HS-5 (cell line): ENCODE results near the gene TARS2.

Experiments
- DNase-seq: peaks from one replicate; pipeline ENCODE4 v3.0.0-alpha.2; 2012; ENCODE audit warnings: low read depth

TARS2 gene

DNA sequence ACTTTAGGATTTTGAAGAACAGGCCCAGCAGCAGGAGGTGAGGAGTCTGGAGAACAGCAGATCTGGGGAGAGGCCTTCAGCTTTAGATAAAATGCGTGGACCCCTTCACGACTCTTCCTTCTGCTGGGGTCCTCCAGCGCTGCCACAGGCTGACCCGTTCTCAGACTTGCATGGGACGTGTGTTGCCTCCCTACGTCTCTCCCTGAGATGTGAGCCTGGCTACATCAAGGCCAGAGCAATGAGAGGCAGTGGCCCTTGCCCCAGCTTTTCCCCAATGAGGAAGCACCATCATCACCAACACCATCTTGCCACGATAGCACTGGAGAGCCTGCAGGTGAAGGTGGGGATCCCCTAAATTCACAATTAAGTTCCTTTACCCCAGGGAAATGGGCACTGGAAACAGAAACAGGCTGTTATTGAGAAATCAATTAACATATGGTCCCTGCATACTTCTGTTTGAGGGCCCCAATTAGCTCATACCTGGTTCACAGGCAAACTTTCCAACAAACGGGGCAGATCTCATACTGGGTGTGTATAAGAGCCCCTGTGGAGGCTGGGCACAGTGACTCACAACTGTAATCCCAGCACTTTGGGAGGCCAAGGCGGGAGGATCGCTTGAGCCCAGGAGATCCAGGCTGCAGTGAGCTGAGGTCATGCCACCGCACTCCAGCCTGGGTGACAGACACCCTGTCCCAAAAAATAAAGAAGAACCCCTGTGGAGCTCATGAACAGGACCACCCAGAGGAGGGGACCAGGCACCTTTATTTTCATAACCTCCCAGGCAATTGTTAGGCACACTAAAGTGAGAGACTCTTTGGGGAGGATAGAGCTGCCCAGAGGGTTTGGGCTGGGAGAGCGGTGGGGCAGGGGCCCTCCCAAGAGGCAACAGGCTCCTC, 49.9 kb downstream of the TARS2 start:
- DNase-seq: no peak

DNA sequence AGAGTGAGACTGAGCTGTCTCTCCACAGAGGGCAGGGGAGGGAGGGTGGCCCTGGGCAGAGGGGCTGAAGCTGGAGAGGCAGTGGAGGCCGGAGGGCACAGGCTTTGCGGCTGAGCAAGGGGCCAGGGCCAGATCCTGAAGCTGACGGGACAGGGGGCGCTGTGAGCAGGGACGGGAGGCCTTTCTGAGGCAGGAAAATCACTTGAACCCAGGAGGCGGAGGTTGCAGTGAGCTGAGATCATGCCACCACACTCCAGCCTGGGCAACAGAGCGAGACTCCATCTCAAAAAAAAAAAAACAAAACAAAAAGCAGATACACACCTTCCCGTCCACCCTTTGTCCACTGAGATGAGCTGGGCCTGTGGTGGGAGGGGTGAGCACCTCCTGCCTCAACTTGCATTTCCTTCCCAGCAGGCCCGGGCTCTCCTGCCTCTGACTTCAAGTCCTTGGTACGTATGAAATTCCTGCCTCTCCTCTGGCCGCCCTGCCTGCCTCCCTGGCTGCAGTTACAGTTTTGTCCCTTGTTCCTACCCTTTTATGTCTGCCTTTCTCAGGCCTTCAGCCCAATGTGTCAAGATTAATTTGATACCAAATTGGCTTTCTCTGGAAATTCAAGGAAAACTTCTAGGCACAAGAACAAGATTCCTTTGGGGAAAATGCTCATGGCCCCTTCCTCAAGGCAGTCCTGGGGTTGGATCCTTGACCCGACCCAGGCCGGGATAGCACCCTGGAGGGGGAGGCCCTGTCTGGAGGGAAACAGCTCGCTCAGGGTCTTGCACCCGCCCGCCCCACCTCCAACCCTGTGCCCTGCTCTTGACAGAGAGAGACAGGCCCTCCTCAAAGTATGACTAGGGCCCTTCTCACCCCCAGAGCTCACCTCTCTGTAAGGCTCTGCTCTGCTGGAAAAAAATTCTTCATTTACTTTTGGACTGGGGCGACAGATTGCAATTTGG, 50.8 kb downstream of the TARS2 start:
- no peak for DNase-seq

DNA sequence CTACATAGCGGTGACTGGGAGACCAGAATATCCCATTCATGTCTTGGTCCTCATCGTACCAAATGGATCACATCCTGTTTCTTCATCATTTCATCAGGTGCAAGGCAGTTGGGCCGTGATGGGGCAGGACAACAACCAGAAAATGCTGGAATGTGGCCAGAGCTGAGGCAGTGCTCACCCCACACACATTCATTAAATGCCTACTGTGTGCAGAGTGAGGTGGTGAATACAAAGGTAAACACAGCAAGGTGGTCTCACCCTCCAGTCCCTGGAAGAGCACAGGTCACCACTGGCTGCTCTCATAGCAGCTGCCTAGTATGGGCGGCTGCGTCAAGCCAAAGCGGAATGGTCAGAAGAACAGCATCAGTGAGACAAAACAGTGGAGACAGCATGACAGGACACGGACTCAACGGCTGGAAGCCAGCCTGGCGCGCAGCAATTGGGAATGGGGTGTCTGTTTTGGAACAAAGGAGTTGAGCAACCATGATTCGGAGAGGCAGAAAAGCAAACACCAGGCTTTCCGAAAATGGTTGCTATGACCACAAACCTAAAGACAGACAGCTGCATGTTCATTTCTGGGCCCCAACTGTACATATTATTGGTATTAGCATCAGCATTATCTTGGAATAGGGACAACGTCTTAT, 56.4 kb downstream of the TARS2 start:
- DNase-seq: no peak

DNA sequence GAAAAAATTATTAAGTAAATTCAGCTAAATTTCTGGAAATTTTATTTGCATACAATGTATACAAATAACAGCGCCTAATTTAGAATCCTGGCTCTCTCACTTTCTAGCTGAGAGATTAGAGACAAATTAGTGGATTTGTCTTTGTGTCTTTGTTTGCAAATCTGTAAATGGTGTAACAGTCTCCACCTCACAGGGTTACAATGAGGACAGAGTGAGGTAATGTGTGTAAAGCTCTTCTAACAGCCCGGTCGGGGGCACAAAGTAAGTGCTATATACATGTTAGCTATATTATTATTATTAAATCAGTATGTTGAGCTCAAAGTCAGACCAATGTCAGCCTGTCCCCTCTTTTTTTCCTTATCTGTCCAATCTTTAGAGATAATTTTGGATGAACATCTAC, 57.0 kb downstream of the TARS2 start:
- no peak for DNase-seq

DNA sequence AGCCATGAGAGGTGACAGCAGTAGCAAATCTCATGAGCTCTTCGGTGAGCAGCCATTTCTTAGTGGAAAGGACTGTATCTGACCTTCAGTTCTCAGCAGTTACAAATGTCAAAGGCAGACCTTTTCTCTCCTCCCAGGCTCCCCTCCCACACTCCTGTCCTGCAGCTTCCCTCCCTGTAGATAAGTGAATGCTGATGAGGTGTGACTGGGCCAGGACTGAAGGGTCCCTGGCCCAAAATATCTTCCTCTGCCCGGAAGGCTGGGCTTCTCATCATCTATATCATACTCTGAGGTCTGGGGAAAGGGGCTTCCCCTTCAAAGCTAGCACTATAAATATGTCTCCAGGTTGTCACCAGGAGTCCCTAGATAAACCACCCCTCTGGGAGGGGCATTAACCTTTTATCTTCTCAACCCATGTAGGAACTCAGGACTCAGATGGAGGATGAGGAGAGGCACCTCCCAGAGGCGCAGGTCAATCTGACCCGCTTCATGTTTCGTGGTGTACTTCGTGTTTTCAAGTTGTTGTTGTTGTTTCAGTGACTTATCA, 58.3 kb downstream of the TARS2 start:
- no peak for DNase-seq

DNA sequence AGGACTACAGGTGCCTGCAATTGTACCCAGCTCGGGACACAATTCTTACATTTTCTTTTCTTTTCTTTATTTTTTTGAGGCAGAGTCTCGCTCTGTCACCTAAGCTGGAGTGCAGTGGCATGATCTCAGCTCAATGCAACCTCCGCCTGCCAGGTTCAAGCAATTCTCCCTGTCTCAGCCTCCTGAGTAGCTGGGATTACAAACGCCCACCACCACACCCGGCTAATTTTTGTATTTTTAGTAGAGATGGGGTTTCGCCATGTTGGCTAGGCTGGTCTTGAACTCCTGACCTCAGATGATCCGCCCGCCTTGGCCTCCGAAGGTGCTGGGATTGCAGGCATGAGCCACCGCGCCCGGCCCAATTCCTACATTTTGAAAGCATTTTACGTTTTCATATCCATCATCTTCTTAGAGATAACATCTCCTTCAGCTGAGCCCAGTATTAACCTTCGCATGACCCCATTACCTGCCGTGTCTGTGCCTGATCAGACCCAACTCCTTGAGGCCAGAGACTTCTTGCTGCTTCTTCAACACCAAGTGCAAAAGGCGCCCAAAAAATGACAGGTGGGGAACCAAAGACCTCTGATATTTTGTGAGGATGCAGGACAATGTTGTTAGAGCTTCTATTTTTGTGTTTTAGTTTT, 59.2 kb downstream of the TARS2 start:
- DNase-seq: no peak

DNA sequence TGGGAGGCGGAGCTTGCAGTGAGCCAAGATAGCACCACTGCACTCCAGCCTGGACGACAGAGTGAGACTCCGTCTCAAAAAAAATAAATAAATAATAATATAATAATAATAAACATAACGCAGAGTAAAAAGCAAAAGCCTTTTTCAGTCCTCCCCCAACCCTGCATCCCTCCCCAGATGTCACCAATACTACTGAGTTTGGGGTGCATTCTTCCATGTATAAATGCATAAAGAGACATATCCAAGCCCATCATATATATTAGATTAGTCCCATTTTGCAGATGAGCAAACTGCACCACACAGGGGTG, 61.1 kb downstream of the TARS2 start:
- DNase-seq: no peak

DNA sequence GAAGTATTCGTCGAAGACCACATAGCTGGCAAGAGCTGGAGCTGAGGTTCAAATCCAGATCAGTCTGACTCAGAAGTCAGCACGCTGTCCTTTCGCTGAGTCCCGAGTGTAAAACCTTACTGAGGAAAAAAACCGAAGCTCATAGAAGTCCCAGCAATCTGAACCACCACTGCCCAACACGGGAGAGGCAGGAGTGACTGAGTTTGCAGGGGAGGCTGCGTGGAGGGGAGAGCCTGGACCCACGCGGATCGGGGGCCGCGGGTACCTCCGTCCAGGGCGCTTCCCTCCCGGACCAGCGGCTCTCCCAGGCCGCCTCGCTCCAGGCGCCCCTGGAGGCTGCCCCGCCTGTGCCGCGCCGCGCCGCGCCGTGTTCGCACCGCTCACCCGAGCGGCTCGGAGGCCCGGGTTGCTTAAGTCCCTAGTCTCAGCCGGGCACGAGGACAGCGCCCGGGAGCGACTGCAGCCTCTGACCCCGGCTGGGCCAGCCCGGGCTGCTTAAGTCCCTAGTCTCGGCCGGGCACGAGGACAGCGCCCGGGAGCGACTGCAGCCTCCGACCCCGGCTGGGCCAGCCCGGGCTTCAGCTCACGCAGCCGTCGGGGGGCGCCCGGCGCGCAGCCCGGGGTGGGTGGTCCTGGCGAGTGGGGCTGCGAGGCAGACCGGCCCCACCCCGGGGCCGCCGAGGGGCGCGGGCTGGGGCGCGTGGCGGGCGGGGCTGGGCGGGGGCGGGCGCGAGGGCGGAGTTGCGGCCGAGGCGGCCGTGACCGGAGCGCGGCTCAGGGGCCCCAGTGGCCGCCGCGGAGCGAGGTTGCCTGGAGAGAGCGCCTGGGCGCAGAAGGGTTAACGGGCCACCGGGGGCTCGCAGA, 61.6 kb downstream of the TARS2 start, which contains the start of gene ADAMTSL4:
Gene ADAMTSL4, plus strand, starts transcription at position 777 of the 864 bp plus-strand sequence. CDS start 2,881 bp downstream, outside the sequence.
- DNase-seq: no peak

DNA sequence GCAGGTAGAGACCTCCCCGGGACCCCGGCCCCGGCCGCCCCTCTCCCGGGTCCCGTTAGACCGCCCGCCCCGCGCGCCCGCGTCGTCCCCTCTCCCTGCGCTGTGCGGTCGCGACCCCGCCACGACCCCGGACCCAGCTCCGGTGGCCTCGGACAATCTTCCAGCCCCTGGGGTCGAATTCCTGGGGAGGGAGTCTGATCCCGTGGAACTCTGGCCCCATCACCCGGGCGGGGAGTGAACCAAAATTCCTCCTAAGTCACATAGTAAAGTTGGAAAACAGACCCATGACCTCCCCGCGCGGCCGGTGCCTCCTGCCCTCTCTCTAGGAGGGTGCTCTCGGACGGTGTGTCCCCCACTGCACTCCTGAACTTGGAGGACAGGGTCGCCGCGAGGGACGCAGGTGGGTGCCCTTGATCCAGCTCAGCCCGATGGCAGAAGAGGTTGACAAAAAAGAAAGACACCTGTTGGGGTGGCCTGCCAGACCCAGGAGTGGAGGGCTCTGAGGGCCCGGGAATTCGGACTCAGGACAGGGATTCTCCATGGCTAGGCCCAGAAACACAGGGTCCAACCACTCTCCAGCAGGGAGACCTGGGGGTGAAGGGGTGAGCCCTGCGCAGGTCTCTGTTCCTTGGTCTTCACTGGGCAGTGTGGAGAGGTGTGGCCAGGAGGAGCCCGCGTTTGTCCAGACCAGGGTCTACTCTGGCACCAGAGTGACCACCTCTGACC, 62.4 kb downstream of the TARS2 start:
- no peak for DNase-seq

DNA sequence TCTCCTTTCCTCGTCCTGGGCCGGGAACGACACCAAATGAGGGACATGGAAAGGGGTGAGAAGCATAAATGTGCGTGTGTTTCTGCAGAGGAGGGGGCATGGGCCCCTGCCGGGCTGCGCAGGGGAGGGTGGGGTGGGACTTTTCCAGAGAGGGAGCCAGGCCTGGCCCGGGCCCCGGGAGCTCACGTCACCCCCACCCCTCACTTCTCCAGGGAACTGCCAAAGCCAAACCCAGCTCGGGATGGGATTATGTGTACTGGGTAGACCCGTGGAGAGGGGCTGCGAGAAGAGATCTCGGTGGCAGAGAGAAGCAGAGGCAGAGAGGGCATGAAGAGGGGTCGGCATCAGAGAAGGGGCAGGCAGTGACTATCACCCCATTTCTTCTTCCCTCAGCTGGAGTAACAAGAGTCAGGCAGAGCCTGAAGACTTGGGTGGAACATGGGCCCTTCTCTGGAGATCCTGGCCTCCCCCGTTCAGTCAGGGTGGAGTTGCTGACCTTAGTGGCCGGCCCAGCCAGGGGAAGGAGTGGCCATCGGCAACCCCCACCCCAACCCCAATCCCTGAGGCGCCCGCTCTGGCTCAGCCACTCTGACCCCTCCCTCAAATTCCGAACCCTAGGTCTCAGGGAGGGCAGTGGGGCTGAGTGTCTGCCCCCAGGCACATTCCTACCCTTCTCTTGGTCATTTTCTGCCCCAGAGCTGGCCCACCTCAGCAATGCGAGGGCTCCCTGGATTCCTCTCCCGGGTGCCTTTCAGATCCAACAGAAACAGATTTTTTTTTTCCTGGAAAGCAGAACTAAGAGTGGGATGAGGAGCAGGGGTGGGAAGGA, 63.2 kb downstream of the TARS2 start:
- no peak for DNase-seq

DNA sequence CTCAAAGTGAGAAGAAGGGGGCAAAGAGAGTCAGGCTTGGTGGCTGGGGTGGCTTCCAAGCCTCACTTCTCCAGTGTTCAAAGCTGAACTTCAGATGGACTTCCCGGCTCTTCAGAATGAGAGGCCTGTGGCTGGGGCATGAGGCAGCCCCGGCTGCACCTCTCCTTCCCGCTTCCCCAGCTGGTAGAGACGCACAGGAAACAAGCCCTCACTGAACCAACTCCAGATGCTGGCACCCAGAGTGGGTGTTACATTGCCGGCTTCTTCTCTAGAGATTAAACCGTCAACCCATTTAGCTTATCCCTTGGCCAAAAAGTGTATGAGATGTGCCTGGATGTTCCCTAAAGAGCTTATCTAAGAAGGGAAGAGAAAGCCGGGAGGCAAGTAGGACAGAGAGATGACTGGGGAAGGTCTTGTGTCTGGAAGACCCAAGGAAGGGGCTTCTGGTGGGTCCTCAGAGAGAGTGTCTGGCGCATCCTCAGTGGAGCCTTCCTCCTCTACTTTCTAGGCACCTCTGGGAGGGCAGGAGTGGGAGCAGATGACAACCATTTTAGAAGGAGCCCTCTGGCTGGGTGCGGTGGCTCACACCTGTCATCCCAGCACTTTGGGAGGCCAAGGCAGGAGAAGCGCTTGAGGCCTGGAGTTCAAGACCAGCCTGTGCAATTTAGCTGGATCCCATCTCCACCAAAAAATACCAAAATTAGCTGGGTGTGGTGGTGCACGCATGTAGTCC, 64.0 kb downstream of the TARS2 start:
- no peak for DNase-seq

DNA sequence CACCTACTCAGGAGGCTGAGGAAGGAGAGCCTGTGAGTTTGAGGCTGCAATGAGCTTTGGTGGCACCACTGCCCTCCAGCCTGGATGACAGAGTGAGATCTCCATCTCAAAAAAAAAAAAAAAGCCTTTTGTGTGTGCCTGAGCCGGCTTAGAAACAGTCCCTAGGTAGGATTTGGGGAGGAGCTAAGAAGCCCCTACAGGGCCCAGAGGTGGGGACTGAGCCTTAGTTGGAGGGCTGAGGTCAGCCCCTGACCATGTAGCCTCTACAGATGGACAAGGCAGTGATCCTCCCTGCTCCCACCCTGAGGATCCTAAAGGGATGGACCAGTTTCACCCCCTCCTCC, 64.5 kb downstream of the TARS2 start:
- no peak for DNase-seq

DNA sequence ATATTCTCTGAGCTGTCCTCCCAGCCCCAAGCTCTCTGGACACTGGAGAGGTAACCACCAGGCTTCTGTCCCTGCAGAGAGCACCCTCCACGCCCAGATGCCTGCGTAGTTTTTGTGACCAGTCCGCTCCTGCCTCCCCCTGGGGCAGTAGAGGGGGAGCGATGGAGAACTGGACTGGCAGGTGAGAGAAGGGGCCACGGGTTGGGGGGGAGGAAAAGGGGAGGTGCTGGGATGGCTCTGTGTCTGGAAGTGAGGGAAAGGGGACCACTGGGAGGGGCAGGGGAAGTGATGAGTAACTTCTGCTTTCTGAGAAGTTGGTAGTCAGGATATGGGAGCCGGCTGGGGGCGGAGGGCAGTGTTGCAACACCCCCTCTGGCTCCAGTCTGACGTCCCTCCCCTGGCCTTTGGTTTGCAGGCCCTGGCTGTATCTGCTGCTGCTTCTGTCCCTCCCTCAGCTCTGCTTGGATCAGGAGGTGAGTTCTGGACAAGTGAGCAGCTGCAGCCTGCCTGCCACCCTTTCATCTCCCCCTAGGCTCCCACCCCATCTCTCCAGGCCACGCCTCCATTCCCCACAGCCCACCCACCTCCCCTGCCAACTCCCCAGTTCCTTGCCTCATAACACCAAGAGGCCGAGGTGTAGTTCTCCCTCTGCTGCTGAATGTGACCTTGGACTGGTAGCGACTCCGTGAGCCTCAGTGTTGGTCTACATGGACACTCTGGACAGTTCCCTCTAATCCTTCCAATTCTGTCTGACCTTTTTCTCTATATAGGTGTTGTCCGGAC, 65.1 kb downstream of the TARS2 start:
- no peak for DNase-seq

DNA sequence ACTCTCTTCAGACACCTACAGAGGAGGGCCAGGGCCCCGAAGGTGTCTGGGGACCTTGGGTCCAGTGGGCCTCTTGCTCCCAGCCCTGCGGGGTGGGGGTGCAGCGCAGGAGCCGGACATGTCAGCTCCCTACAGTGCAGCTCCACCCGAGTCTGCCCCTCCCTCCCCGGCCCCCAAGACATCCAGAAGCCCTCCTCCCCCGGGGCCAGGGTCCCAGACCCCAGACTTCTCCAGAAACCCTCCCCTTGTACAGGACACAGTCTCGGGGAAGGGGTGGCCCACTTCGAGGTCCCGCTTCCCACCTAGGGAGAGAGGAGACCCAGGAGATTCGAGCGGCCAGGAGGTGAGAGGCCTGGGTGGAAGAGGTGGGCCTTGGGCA, 65.7 kb downstream of the TARS2 start:
- no peak for DNase-seq

DNA sequence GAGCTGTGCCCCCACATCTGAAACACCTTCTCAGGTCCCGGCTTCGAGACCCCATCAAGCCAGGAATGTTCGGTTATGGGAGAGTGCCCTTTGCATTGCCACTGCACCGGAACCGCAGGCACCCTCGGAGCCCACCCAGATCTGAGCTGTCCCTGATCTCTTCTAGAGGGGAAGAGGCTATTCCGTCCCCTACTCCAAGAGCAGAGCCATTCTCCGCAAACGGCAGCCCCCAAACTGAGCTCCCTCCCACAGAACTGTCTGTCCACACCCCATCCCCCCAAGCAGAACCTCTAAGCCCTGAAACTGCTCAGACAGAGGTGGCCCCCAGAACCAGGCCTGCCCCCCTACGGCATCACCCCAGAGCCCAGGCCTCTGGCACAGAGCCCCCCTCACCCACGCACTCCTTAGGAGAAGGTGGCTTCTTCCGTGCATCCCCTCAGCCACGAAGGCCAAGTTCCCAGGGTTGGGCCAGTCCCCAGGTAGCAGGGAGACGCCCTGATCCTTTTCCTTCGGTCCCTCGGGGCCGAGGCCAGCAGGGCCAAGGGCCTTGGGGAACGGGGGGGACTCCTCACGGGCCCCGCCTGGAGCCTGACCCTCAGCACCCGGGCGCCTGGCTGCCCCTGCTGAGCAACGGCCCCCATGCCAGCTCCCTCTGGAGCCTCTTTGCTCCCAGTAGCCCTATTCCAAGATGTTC, 66.3 kb downstream of the TARS2 start:
- no peak for DNase-seq

DNA sequence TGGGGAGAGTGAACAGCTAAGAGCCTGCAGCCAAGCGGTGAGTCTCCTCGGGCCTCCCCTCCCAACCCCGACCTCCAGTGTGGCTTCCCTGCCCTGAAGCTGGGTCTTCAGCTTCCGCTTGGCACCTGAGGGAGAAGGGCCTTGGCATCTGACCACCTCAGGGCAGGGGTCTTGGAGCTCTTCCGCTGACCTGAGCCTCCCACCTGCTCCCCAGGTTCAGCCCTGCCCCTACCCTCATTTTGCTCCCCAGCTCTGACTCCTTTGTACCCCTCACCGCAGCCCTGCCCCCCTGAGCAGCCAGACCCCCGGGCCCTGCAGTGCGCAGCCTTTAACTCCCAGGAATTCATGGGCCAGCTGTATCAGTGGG, 66.8 kb downstream of the TARS2 start:
- DNase-seq: no peak
